ENCODE data around the gene C22orf23.
"Not testable (repeated sequence)": the region's sequence is repeated elsewhere in the genome, so short reads cannot be mapped to it uniquely, and the experiment has no call there.

Gene C22orf23

DNA sequence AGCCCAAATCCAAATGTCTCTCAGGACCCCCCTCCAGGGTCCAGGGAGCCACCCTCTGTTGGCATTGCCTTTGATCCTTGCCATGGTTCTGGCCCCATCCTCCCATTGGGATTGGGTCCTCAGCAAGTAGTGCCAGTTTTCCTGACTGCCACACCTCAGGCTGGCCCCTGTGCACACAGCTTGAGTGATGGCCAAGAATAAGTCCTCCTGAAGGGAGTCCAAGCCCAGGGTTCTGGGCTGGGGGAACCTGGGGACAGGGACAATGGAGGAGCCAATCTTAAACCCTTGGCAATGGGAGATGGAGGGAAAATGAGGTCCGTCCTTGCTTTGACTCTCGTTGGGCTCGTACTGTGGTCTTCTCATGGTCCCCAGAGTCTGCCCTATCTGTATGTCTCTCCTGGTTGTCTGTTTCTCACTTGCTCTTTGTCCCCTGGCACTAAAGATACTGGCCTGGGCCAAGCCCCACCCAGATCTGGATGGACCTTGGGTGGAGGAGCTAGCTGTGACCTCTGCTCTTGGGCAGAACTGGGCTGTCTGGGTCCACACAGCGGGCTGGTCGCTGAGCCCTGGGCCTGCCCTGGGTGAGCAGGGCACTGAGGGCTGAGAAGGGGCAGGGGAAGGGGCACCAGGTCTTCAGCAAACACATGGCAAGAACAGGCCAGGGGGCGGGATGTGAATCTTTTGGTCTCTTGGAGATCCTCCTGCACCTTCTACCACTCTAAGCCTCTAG, 28.0 kb upstream of the C22orf23 start:
- DNase-seq: no peak

DNA sequence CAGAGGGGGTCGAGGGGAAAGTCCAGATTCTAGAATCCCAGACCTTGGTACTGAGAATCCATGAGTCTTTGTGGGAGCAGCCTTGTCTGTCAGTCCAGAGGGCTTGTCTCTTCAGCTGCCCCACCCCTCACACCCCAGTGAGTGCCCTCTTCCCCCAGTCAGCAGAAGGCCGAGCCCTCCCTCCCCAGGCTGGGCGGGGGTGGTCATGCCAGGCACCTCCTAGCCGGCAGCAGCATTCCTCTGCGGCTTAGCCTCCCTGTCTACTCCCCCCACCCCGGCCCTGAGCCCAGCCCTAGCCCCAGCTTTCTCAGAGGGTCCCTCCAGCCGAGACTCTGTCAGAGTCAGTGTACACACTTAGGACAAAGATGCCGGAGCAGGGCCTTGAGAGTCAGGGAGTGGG, 26.4 kb upstream of the C22orf23 start:
- DNase-seq: no peak

DNA sequence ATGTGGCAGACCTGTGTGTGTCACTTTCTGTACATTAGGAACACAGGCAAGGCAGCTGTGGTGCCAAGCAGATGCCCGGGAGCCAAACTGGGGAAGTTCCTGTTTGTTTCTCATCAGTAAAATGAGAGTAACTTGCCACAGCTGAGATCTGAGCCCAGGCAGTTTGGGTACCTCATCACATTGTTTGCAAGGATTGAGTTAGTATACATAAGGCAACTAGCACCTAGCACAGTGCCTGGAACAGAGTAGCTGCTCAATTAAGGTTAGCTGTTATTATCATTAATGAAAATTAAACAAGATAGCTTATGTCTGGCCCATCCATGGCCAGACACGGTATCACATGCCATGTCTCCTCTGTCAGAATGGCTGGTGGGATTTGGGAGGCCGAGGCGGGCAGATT, 23.1 kb upstream of the C22orf23 start:
- DNase-seq: no peak

DNA sequence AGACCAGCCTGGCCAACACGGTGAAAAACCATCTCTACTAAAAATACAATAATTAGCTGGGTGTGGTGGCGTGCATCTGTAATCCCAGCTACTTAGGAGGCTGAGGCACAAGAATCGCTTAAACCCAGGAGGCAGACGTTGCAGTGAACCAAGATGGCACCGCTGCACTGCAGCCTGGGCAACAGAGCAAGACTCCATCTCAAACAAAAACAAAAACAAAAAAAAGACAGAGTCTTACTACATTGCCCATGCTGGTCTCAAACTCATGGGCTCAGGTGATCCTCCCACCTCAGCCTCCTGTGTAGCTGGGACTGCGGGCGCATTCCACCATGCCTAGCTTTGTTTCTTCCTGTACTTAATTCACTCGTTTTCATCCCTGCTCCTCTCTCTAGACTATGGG, 22.6 kb upstream of the C22orf23 start:
- DNase-seq: not testable (repeated sequence)

DNA sequence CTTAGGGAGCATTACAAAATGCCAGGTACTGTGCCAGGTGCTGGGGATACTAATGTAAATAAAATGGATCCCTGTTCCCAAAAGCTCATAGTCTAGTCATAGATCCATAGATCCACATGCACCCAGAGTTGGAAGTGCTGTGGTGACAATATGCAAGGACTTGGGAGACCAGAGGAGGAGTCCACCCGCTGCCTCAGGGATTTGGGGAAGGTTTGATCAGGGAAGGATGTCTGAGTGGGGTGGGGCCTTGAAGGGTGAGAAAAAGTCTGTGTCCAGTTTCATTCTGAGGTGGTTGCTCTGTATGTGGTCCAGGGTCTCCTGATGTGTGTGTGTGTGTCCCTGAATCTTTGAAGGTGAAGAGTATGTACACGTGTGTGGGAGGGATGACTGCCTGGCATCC, 21.8 kb upstream of the C22orf23 start:
- DNase-seq: no peak

DNA sequence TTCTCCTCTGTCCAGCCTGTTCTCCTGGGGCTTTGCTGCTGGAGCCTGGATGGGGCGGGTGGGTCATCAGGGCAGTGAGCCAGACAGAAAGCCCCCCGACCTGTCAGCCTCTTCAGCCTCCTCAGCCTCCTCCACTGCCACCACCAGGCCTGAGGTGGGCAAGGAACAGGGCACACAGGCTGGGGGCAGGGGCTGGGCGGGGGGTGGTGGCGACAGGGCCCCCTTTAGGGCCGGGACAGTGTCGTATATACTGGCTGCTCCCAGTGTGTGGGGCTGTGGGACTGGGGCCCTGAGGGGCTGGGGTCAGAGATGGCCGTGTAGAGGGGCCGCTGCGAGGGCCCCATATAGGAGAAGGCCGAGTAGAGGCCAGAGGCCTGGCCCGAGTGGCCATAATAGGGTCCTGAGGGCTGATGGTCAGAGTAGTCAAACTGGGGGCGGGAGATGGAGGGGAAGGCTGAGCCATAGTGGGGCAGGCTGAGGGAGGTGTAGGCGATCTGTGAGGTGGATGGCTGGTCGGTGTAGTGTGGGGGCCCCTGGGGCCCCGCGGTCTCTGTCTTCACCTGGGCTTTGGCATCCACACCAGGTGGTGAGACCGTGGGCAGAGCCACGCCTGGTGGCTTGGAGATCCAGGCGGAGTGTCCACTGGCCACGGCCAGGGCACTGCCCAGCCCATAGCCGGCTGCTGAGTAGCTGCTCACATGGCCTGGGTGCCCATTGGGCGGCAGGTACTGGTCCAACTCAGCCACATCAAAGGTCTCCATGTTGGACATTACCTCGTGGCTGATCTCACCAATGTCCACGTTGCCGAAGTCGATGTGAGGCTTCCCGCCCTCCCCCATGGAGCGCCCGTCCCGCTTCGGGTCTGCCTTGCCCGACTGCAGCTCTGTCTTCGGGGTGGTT, 20.1 kb upstream of the C22orf23 start:
- DNase-seq: no peak

DNA sequence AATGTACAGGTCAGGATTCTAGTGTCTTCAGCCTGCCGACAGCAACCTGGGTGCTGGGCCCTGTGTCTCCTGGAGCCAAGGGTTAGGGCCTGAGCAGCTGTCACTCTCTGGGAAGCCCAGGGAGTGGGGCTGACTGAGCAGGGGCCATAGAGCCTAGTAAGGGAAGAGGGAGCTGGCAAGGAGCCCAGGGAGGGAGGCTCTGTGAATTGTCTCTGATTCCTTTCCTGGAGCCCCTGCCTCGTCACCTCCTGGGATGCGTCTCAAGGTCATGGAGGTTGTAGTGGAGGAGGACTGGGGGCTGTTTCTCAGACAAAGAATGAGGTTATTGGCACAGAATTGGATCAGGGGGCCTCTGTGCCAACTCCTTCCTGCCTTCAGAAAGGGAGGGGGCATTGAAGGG, 19.1 kb upstream of the C22orf23 start:
- no peak for DNase-seq

DNA sequence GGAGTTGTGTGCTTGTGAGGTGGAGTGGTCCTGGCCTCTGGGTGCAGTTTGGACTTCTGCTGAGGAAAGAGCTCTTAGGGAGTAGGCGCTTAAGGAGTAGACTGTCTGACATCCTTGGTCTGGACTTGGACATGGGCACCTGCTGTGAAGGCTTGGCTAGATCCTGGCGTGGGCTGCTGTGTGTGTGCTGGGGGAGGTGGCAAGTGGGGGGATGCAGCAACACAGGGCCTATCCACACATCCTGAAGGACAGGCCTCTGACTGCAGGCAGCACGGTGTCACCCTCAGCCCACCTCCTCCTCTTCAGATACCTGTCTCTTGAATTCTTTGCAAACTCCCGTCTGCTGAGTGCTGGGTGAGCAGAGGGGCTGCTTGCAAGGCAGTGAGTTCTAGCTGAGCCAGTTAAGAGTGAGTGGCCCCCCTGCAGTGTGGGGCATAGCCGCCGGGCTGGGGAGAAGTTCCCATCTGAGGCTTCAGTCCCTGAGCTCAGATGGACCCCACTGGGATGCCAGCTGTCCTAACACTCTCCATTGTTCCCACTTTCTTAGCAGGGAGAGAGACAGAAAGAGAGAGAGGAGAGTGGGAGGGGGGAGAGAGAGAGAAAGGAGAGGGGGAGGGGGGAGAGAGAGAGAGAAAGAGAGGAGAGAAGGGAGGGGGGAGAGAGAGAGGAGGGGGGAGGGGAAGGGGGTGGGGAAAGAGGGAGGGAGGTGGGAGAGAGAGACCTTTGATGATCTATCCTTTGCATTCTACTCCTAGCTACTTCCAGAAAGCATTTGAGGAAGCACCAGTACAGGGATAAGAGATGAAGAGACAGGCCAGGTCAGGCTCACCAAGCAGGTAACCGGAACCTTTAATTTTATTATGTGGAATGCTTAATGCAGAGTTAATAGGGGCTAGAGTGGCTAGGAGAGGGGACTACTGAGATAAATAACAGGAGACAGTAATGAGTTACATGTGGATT, 18.4 kb upstream of the C22orf23 start:
- DNase-seq: no peak

DNA sequence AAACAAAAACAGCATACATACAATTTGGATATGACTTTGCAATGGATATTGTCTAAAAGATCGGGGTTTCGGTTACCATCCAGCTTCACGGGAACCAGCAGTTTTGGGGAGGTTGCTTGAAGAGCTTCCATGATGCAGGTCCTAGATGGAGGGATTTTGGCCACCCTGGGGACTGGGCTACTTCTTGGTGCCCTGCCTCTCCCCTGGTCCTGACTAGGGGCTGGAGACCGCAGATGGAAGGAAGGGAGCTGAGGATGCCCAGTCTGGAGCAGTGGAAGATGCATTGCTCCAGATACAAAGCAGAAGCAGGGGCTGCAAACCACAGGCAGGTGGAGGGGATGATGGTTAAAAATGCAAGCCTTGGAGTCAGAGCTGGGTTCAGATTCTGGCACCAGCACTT, 17.5 kb upstream of the C22orf23 start:
- no peak for DNase-seq

DNA sequence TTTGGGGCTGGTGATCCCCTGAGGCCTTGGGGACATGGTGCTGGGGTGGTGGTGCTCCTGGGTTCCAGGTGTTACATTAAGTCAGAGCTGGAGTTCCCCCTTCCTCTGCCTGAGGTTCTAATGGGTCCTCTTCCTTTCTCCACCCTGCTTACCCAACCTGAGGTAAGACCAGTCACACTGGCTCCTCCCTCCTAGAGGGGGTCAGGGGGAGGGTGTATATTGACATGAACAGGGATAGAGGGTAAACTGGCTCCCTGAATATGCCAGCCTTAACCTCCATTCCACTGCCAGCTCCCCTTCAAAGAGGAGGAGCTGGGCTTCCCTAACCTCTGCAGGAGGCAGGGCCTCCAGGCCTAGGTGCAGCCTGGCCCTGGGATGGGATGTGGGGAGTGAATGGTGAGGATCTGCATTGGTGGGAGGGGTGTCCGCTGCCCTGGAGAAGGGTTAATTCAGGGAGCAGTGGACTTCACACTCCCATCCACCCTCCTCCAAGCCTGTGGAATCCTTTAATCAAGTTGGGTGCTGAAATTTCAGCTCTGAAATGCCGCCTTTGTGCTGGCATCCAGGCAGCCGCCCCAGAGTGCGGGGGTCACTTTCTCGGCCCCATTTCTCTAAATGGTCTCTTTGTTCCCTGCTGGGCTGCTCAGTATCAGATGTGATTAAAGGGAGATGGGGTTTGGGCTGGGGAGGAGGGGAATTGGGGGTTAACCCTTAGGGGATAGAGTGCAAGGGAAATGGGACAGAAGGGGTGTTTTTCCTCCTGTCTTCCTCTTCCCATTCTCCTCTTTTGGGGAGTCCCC, 15.3 kb upstream of the C22orf23 start:
- no peak for DNase-seq

DNA sequence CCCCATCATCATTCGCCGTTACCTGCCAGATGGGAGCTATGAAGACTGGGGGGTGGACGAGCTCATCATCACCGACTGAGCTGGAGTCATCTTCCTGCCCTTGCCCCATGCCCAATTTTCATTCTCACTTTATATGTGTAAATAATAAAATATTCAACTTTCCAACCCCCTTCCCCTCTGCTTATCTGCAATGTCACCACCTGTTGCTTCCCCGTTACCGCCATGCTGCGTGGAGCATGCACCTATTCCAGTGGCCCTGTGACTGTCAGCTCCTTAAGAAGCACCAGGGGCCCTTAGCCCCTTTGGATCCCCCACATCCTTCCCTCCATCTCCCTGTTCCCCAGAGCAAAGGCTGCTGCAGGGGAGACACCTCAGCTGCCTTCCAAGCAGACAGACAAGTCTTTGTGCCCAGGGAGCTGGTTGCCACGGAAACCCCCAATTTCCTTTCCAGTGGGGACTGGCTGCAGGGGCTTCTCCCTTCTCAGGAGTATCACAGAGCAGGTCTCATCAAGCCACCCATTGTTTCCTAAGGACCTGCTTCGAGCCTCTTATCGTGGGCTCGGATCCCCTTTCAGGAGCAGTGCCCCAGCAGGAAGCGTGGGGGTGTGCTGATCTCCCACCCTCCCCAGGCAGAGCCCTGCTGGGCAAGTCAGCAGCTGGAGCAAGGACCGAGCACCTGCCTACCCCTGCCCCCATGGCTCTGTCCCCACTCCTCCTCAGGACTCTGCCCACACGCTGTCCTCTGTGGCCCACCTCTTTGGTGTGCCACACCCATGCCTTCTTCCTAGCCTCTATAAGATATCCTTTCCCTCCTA, 14.4 kb upstream of the C22orf23 start:
- no peak for DNase-seq

DNA sequence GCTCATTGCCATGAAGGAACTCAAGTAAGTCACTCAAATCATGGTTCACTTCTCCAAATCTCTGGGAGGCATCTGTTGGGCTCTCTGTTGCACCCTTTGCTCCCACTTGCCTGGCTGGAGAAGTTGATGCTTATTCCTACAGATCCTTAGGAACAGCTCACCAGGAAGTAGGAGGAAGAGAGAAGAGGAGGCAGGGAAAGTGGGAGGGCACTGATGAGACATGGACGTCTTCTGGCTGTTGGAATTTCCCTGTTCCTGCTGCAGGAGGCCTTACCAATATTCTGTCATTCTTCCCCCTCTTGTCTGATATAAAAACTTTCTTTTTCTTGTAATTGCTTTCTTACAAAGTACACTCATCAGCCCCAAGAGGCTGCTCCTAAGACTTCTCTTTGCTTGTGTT, 13.7 kb upstream of the C22orf23 start:
- DNase-seq: no peak

DNA sequence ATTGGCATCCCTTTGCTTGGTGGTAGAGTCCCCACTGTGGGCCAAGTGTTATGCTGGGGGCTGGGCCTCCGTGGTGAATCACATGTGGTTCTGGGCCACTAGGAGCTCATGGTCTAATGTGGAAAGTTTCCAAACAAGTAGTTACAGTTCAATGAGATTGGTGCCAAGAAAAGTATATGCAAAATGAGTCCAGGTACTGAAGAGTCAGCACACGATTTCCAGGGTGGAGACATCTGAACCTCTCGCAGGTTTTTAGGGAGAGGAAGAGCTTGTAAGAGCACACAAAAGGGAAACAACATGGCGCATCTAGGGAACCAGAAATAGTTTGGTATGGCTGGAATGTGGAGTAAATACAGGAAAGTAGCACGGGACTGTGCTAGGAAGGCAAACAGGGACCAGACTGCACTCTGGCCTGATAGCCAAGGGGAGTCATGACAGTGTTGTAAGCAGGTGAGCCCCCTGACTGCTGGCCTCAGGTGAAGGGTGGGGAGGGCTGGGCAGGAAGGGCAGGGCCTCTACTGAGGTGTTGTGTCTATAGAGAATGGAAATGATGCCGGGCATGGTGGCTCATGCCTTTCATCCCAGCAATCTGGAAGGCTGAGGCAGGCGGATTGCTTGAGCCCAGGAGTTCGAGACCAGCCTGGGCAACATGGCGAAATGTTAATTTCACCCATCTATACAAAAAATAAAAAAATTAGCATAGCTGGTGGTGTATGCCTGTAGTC, 12.7 kb upstream of the C22orf23 start:
- DNase-seq: no peak

DNA sequence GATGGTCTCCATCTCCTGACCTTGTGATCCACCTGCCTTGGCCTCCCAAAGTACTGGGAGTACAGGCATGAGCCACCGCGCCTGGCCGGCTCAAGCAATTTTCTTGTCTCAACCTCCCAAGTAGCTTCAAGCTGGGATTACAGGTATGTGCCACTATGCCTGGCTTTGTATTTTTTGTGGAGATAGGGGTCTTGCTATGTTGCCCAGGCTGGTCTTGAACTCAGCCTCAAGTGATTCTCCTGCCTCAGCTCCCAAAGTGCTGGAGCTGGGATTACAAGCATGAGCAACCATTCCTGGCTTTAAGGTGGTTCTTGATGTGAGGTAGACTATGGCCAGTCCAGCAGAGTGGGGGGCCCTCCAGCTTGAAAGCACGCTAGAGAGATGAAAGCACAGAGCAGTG, 7.7 kb upstream of the C22orf23 start:
- DNase-seq: no peak

DNA sequence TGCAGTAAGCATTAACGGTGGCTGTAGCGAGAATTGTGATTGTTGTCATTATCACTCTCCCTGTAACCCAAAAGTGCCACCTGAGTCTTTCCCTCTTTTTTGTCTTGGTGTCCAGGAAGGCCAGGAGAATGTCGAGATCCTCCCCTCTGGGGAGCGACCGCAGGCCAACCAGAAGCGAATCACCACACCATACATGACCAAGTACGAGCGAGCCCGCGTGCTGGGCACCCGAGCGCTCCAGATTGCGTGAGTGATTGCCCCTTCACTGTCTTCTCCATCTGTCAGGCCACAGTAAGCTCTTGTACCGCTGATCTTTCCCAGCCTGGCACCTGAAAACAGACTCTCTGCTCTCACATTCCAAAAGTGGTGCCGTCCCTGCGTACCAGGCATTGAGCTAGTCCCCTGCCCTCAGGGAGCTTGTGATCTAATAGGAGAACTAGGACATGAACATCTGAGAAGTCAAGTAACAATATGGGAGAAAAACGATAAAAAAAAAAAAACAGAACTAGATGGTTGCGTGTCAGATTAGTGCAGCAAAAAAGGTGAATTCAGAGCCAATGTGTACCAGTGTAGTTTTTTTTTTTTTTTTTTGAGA, 5.9 kb upstream of the C22orf23 start:
- DNase-seq: no peak

DNA sequence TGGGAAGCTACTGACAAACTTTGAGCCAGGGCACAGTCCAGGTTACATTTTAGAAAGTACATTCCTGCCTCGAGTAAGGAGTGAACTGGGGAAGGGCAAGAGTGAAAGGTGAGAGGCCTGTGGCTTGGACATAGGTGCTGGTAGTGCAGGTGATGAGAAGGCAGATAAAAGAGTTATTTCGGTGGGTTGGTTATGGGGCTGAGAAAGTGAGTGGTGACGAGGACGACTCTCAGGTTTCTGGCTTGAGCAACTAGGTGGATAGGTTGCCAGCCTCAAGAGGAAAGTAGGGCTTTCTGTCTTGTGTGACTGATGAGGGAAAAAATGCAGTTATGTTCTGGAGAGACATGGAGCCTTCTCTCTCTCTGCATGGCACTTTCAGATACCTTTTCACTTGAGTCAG, 3.8 kb upstream of the C22orf23 start:
- no peak for DNase-seq

DNA sequence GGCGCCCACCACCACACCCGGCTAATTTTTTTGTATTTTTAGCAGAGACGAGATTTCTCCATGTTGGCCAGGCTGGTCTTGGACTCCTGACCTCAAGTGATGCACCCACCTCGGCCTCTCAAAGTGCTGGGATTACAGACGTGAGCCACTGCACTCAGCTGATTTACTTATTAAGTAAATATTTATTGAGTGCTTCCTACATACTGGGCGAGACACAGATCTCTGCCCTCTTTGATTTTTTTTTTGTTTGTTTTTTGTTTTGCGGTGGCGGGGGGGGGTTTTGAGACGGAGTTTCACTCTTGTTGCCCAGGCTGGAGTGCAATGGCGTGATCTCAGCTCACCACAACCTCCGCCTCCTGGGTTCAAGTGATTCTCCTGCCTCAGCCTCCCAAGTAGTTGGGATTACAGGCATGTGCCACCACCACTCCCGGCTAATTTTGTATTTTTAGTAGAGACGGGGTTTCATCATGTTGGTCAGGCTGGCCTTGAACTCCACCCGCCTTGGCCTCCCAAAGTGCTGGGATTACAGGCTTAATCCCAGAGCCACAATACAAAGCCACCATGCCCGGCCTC, 2.5 kb upstream of the C22orf23 start:
- not testable (repeated sequence) for DNase-seq

DNA sequence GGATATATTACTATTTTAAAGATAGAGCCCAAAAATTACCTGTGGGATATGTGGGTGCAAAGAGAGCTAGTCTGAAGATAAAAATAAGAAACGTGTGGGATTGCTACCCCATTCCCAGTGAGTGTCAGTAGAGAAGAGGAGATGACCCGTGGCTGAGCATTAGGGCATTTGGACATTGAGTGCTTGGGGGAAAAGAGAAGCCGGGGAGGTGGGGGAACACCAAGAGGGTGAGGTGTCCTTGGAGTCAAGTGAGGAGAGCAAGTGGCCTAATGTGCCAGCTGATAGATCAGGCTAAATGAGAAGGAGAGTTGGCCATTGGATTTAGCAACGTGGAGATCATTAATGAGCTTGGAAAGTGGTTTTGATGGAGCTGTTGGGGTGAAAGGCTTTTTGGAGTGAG, 1.3 kb upstream of the C22orf23 start:
- no peak for DNase-seq

DNA sequence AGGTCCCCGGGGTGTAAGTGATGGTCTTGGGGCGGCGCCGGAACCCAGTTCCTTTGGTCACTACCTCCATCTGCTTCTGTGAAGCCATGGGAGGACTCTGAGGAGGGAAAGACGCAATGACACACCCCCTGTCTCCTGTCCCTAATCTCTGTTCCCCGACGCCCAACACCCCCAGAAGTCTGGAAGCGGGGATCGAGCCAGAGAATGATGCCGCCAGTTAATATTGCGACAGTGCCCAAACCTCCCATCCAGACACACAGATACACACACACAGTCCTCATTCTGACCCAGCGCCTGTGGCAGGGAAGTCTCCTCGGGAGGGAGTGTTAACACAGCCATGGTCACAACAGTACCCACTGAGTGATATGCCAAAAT, 352 bp downstream of the C22orf23 start:
- DNase-seq: no peak

DNA sequence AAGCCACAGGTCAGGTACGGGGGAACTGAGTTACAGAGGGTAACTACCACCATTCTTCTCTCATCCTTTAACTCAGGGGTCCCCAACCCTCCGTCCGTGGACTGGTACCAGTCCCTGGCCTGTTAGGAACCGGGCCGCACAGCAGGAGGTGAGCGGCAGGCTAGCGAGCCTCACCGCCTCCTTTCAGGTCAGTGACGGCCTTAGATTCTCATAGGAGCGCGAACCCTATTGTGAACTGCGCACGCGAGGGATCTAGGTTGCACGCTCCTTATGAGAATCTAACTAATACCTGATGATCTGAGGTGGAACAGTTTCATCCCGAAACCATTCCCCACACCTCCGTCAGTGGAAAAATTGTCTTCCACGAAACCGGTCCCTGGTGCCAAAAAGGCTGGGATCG, 772 bp downstream of the C22orf23 start:
- DNase-seq: not testable (repeated sequence)
